K562 (cell line): ENCODE results near the gene MBOAT1. TPM values are rescaled to one million over a fixed set of nuclear protein-coding genes. Genes with fewer than 3 reads are reported as not detected.

Experiments used
- ATF4 ChIP-seq: fragments of 450-650 bp; formaldehyde crosslinking; IDR thresholded peaks from 2 replicates; pipeline ENCODE4 v1.4.0; 2022; ENCODE audit warnings: mild to moderate bottlenecking, moderate library complexity
- CXXC5 ChIP-seq: fragments of 250-450 bp; sonication (Bioruptor Pico); IDR thresholded peaks from 2 replicates; pipeline ENCODE4 v1.8.0; 2022; ENCODE audit warnings: inconsistent platforms, mild to moderate bottlenecking, moderate library complexity
- ERF ChIP-seq: fragments of 450-650 bp; formaldehyde crosslinking; IDR thresholded peaks from 2 replicates; pipeline ENCODE4 v1.4.0; 2020; ENCODE audit warnings: mild to moderate bottlenecking, mixed read lengths
- GATAD2B ChIP-seq: fragments of 450-650 bp; IDR thresholded peaks from 2 replicates; pipeline ENCODE4 v1.6.1; 2017; ENCODE audit warnings: mild to moderate bottlenecking, borderline replicate concordance
- GTF2A2 ChIP-seq: IDR thresholded peaks from 2 replicates; pipeline ENCODE4 v1.6.1; 2016; ENCODE audit warnings: mild to moderate bottlenecking, missing genetic modification characterization, missing compliant biosample characterization
- IFI16 ChIP-seq: fragments of 250-450 bp; sonication (Bioruptor Pico); IDR thresholded peaks from 2 replicates; pipeline ENCODE4 v2.1.2; 2022; ENCODE audit warnings: mild to moderate bottlenecking, inconsistent platforms
- PHB2 ChIP-seq: fragments of 450-650 bp; IDR thresholded peaks from 2 replicates; pipeline ENCODE4 v1.6.1; 2017; ENCODE audit warnings: low read depth
- PTRF ChIP-seq: fragments of 450-650 bp; IDR thresholded peaks from 2 replicates; pipeline ENCODE4 v1.6.1; 2016; ENCODE audit warnings: mild to moderate bottlenecking, missing genetic modification characterization, missing compliant biosample characterization
- PTTG1 ChIP-seq: fragments of 450-650 bp; IDR thresholded peaks from 2 replicates; pipeline ENCODE4 v1.6.1; 2016; ENCODE audit warnings: low read depth, mild to moderate bottlenecking, missing genetic modification characterization, missing compliant biosample characterization
- SMC3 ChIP-seq: conservative IDR thresholded peaks from 2 replicates; pipeline ENCODE4 v1.6.1; 2011; ENCODE audit warnings: low read depth, low read length, improper control_type of control experiment; ENCODE audit not compliant: insufficient read depth
- SPI1 ChIP-seq: IDR thresholded peaks from 2 replicates; pipeline ENCODE4 v1.6.1; 2011; ENCODE audit warnings: low read depth, low read length, control low read depth, borderline replicate concordance
- TAF9B ChIP-seq: fragments of 450-650 bp; IDR thresholded peaks from 2 replicates; pipeline ENCODE4 v1.6.1; 2018; ENCODE audit warnings: mild to moderate bottlenecking; ENCODE audit not compliant: partially characterized antibody
- ZBTB1 ChIP-seq: sonication (generic); formaldehyde crosslinking; IDR thresholded peaks from 2 replicates; pipeline ENCODE4 v1.8.1; 2023; ENCODE audit warnings: missing genetic modification reagents, low read depth, mild to moderate bottlenecking, borderline replicate concordance
- ZBTB8A ChIP-seq: fragments of 450-650 bp; IDR thresholded peaks from 2 replicates; pipeline ENCODE4 v1.6.1; 2018; ENCODE audit warnings: mild to moderate bottlenecking, moderate library complexity; ENCODE audit not compliant: partially characterized antibody
- ZNF124 ChIP-seq: sonication (generic); formaldehyde crosslinking; IDR thresholded peaks from 2 replicates; pipeline ENCODE4 v1.8.1; 2022; ENCODE audit warnings: missing genetic modification reagents
- ZNF239 ChIP-seq: fragments of 250-450 bp; sonication (Bioruptor Pico); IDR thresholded peaks from 2 replicates; pipeline ENCODE4 v1.4.0; 2020; ENCODE audit warnings: mild to moderate bottlenecking
- ZNF274 ChIP-seq: IDR thresholded peaks from 2 replicates; pipeline ENCODE4 v1.6.1; 2011; ENCODE audit warnings: low read depth, mild to moderate bottlenecking, low read length, moderate library complexity, borderline replicate concordance
- ZNF324 ChIP-seq: fragments of 250-450 bp; sonication (Bioruptor Pico); IDR thresholded peaks from 2 replicates; pipeline ENCODE4 v1.4.0; 2020; ENCODE audit warnings: mild to moderate bottlenecking
- ZNF395 ChIP-seq: fragments of 200-800 bp; sonication (Bioruptor generic); IDR thresholded peaks from 2 replicates; pipeline ENCODE4 v1.6.1; 2017; ENCODE audit warnings: missing genetic modification characterization, missing compliant biosample characterization
- ZNF41 ChIP-seq: fragments of 250-450 bp; sonication (Bioruptor Pico); conservative IDR thresholded peaks from 2 replicates; pipeline ENCODE4 v1.4.0; 2020; ENCODE audit warnings: mild to moderate bottlenecking
- ZNF57 ChIP-seq: fragments of 450-650 bp; formaldehyde crosslinking; IDR thresholded peaks from 2 replicates; pipeline ENCODE4 v1.4.0; 2020; ENCODE audit warnings: mild to moderate bottlenecking, moderate library complexity
- ZZZ3 ChIP-seq: fragments of 450-650 bp; IDR thresholded peaks from 2 replicates; pipeline ENCODE4 v1.6.1; 2016; ENCODE audit warnings: antibody characterized with exemption, mild to moderate bottlenecking, moderate library complexity
- polyA plus RNA-seq, 8 experiments: library from polyadenylated mRNA; depleted of rRNA in 4 of 8; stranded (reverse) in 5 of 8; unstranded in 3 of 8; fragments of >200 nt; fragmentation: Nextera tagmentation in 2 of 8; fragmentation: Illumina TruSeq in 1 of 8; extraction: Ambion mirVana in 2 of 8; extraction: Trizol in 1 of 8; gene quantifications; 2 replicates each; pipeline versions ENCODE4 v1.2.1 to v1.2.3, GENCODE V29; 2011 to 2014; ENCODE audit warnings: inconsistent platforms in 1 of 8, missing spikeins in 1 of 8
- total RNA-seq, 7 experiments: library from RNA; depleted of rRNA in 6 of 7; stranded (reverse); fragments of >200 nt in 6 of 7; fragmentation: Illumina TruSeq in 2 of 7; extraction: Trizol in 2 of 7; gene quantifications; 2 replicates each; pipeline versions ENCODE4 v1.2.1 to v1.2.3, GENCODE V29; 2011 to 2021; ENCODE audit warnings: low replicate concordance in 1 of 7
- TF ChIP-seq, protein P1 (sequence below): sonication (generic); formaldehyde crosslinking; IDR thresholded peaks from 2 replicates; pipeline ENCODE4 v1.8.1; 2023; ENCODE audit warnings: mild to moderate bottlenecking, missing genetic modification reagents
- TF ChIP-seq, protein P2 (sequence below), 2 experiments: fragments of 450-650 bp in 1 of 2; sonication (generic) in 1 of 2; formaldehyde crosslinking; conservative IDR thresholded peaks; 2 replicates each; pipeline versions ENCODE4 v1.4.0 to v1.8.1; 2020 to 2022; ENCODE audit warnings: mild to moderate bottlenecking in 1 of 2, missing genetic modification reagents in 1 of 2

MBOAT1 gene
- total and polyA plus RNA-seq, 9 of the 15 experiments (the other 6 are each of a cell fraction or from before 2014, with no cell fraction given) = 0.13 to 16.5 (median 10.3) TPM

DNA sequence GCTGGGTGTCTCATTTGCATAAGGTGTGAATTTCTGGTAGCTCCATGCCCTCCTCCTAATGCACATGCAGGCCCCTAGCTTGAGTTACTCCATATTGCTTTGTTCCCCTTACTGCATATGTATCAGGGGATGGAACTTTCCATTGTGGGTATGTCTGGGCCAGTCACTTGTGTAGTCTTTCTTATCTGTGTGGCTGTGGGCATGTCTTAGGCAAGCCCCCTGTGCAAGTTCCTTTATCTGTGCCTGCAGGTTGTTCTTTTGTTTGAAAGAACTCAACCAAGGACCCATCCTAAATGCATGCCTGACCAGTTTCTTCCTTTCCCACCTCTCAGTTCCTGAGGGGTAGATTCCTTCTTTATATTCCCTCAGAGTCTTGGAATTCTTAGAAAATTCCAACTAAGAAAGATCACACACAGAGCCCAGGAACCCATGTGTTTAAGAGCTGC is 23.6 kb downstream of the MBOAT1 start (continued):
- TF ChIP-seq IFI16 = peak; percentile 66; the same call in 1 of the 2 replicates
- no peak for TF ChIP-seq SPI1
- TF ChIP-seq SMC3 = no peak
- TF ChIP-seq CXXC5 = 0 out of 2 replicates have a peak, but pooled peaks have one; percentile 19
- TF ChIP-seq ZNF57 (CRISPR knock-in tag) = 0 out of 2 replicates have a peak, but pooled peaks have one; percentile 23
- peak; percentile 56 for TF ChIP-seq ZNF239
- TF ChIP-seq PTRF (tag) = peak; percentile 34; the same call in 1 of the 2 replicates
- TF ChIP-seq ZNF41 (CRISPR knock-in tag) = peak; percentile 71; the same call in 1 of the 2 replicates
- TF ChIP-seq GATAD2B = no peak
- TF ChIP-seq, protein P1, sequence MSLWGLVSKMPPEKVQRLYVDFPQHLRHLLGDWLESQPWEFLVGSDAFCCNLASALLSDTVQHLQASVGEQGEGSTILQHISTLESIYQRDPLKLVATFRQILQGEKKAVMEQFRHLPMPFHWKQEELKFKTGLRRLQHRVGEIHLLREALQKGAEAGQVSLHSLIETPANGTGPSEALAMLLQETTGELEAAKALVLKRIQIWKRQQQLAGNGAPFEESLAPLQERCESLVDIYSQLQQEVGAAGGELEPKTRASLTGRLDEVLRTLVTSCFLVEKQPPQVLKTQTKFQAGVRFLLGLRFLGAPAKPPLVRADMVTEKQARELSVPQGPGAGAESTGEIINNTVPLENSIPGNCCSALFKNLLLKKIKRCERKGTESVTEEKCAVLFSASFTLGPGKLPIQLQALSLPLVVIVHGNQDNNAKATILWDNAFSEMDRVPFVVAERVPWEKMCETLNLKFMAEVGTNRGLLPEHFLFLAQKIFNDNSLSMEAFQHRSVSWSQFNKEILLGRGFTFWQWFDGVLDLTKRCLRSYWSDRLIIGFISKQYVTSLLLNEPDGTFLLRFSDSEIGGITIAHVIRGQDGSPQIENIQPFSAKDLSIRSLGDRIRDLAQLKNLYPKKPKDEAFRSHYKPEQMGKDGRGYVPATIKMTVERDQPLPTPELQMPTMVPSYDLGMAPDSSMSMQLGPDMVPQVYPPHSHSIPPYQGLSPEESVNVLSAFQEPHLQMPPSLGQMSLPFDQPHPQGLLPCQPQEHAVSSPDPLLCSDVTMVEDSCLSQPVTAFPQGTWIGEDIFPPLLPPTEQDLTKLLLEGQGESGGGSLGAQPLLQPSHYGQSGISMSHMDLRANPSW (CRISPR knock-in tag) = no peak
- no peak for TF ChIP-seq ZBTB8A
- TF ChIP-seq ERF (CRISPR knock-in tag) = peak; percentile 88; the same call in 1 of the 2 replicates
- peak; percentile 86 for TF ChIP-seq ATF4 (CRISPR knock-in tag)
- TF ChIP-seq ZBTB1 (CRISPR knock-in tag) = no peak
- TF ChIP-seq PTTG1 = peak; percentile 70; the same call in 1 of the 2 replicates
- TF ChIP-seq ZNF324 (CRISPR knock-in tag) = peak; percentile 32; the same call in 1 of the 2 replicates
- no peak for TF ChIP-seq TAF9B
- TF ChIP-seq ZNF124 (CRISPR knock-in tag) = no peak
- TF ChIP-seq PHB2 = no peak
- TF ChIP-seq ZNF395 (CRISPR knock-in tag) = peak; percentile 73
- no peak for TF ChIP-seq ZZZ3
- 0 out of 2 replicates have a peak, but pooled peaks have one; percentile 26 for TF ChIP-seq GTF2A2
- TF ChIP-seq, protein P2, sequence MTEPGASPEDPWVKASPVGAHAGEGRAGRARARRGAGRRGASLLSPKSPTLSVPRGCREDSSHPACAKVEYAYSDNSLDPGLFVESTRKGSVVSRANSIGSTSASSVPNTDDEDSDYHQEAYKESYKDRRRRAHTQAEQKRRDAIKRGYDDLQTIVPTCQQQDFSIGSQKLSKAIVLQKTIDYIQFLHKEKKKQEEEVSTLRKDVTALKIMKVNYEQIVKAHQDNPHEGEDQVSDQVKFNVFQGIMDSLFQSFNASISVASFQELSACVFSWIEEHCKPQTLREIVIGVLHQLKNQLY (CRISPR knock-in tag; conservative IDR thresholded peaks at IDR 0.05) = no peak
- TF ChIP-seq ZNF274 = no peak
